PC-9 (cell line): ENCODE results near the gene ZNF776. TPM values are rescaled to one million over a fixed set of nuclear protein-coding genes. Genes with fewer than 3 reads are reported as not detected.

Source experiments
- BruUV-seq: library from RNA; stranded (reverse); fragments of 400-500 nt; replicated peaks from 2 replicates; lab custom pipeline; 2021; lab: Mats Ljungman, UMichigan
- CTCF ChIA-PET: fragments of 300-600 bp; sonication (Branson Sonifier 250); formaldehyde crosslinking; loops from one replicate; lab custom pipeline; 2022; ENCODE audit warnings: antibody characterized with exemption; lab: Charles Lee
- POLR2A ChIA-PET: fragments of 300-600 bp; sonication (Branson Sonifier 250); formaldehyde crosslinking; loops from one replicate; lab custom pipeline; 2022; ENCODE audit warnings: antibody characterized with exemption; ENCODE audit not compliant: unreplicated experiment; lab: Charles Lee
- DNase-seq, 2 experiments: peaks; one replicate each; pipeline versions ENCODE4 v3.0.0 to v3.0.0-alpha.2; 2015 to 2022; ENCODE audit warnings: mixed read lengths in 1 of 2
- H2AFZ ChIP-seq: fragments of 200-600 bp; sonication (generic); 2 replicates; pipeline ENCODE4 v1.8.1; 2017; ENCODE audit warnings: antibody characterized with exemption
- H3F3A ChIP-seq: fragments of 200-600 bp; sonication (generic); 2 replicates; pipeline ENCODE4 v1.8.1; 2017; ENCODE audit warnings: antibody characterized with exemption, mild to moderate bottlenecking, low read depth; ENCODE audit not compliant: insufficient read depth
- H3K27ac ChIP-seq: fragments of 200-600 bp; sonication (generic); 2 replicates; pipeline ENCODE4 v1.6.1; 2016; ENCODE audit warnings: mixed run types
- H3K27me3 ChIP-seq: fragments of 200-600 bp; sonication (generic); 2 replicates; pipeline ENCODE4 v1.6.1; 2016; ENCODE audit warnings: low read depth, mixed run types; ENCODE audit not compliant: insufficient read depth
- H3K36me3 ChIP-seq: fragments of 200-600 bp; sonication (generic); 2 replicates; pipeline ENCODE4 v1.6.1; 2016; ENCODE audit warnings: low read depth, mixed run types
- H3K4me1 ChIP-seq: fragments of 200-600 bp; sonication (generic); replicated peaks from 2 replicates; pipeline ENCODE4 v1.6.1; 2016; ENCODE audit warnings: mixed run types; ENCODE audit not compliant: insufficient read depth
- H3K4me2 ChIP-seq: fragments of 200-600 bp; sonication (generic); 2 replicates; pipeline ENCODE4 v1.6.1; 2017; ENCODE audit warnings: mixed run types
- H3K4me3 ChIP-seq: fragments of 200-600 bp; sonication (generic); 2 replicates; pipeline ENCODE4 v1.6.1; 2016; ENCODE audit warnings: mixed run types
- H3K79me2 ChIP-seq: fragments of 200-600 bp; sonication (generic); 2 replicates; pipeline ENCODE4 v1.6.1; 2017; ENCODE audit warnings: low read depth, mixed run types
- H3K9me2 ChIP-seq: fragments of 200-600 bp; sonication (generic); 2 replicates; pipeline ENCODE4 v1.8.1; 2017; ENCODE audit warnings: mild to moderate bottlenecking; ENCODE audit not compliant: insufficient read depth
- H3K9me3 ChIP-seq: fragments of 200-600 bp; sonication (generic); 2 replicates; pipeline ENCODE4 v1.8.1; 2016; ENCODE audit warnings: low read depth; ENCODE audit not compliant: insufficient read depth
- H4K20me1 ChIP-seq: fragments of 200-600 bp; sonication (generic); 2 replicates; pipeline ENCODE4 v1.8.1; 2017; ENCODE audit not compliant: insufficient read depth
- CTCF ChIP-seq: fragments of 200-600 bp; sonication (generic); conservative IDR thresholded peaks from 2 replicates; pipeline ENCODE4 v1.6.1; 2017; ENCODE audit warnings: mixed run types, antibody characterized with exemption, mild to moderate bottlenecking, moderate library complexity
- EZH2 ChIP-seq: fragments of 200-600 bp; sonication (generic); IDR thresholded peaks from 2 replicates; pipeline ENCODE4 v1.8.0; 2017; ENCODE audit warnings: antibody characterized with exemption, low read depth
- intact Hi-C: fragments of 100-400 bp; cut with micrococcal nuclease; formaldehyde crosslinking; loops from one replicate; pipeline ENCODE4 v1.10.0; 2022; ENCODE audit not compliant: unreplicated experiment
- total RNA-seq: library from RNA; stranded (reverse); gene quantifications from 2 replicates; pipeline ENCODE4 v1.2.3, GENCODE V29; 2021

The ZNF776 gene
- total RNA-seq, 1 experiment from 2014 or later: 16.9 TPM

GRCh38 chr19:57708641-57709361 is 37.8 kb upstream of the ZNF776 start, which contains the start of gene ZNF154:
Gene ZNF154 (minus strand): TSS chr19:57709204. CDS start chr19:57708971, 233 bp downstream.
- BruUV-seq: no TSS peak
- Histone ChIP-seq H2AFZ (no peak within 1 kb of the TSS), H3K4me2 (no peak within 1 kb of the TSS), H3K27ac (no peak within 1 kb of the TSS), H3K4me3 (no peak within 1 kb of the TSS), H3K27me3 (no peaks in the 10 kb centered on the region), H3K79me2 (no peaks in the 10 kb centered on the region), H3K9me2 (no peaks in the 10 kb centered on the region), H3F3A (no peaks in the 10 kb centered on the region), H3K9me3 (no peaks in the 10 kb centered on the region), H3K36me3 (no peaks in the 10 kb centered on the region), H3K4me1 (no peaks in the 10 kb centered on the region), H4K20me1 (no peaks in the 10 kb centered on the region)
- DNase-seq: no peak
- no peak for TF ChIP-seq CTCF
- no peak for TF ChIP-seq EZH2
- POLR2A ChIA-PET: interaction anchor here (0.6 kb wide), 1 partner anchor 27 kb away, joined by 3 read pairs; the partner anchor contains the start of gene ZNF551
- intact Hi-C loops: no loop called here
- CTCF ChIA-PET: no interaction called here

- Histone ChIP-seq H2AFZ (no peak overlapping the region), H3K4me3 (no peak overlapping the region), H3K4me2 (no peak overlapping the region), H3K4me1 (no peaks in the 10 kb centered on the region), H4K20me1 (no peaks in the 10 kb centered on the region), H3K27me3 (no peaks in the 10 kb centered on the region), H3K27ac (no peak overlapping the region), H3K9me2 (no peaks in the 10 kb centered on the region), H3K79me2 (no peaks in the 10 kb centered on the region), H3K36me3 (no peaks in the 10 kb centered on the region), H3F3A (no peaks in the 10 kb centered on the region), H3K9me3 (no peaks in the 10 kb centered on the region)
- CTCF ChIA-PET: no interaction called here
- TF ChIP-seq CTCF (no peak), EZH2 (no peak)
- intact Hi-C loops: no loop called here
- BruUV-seq: no TSS peak
- no peak for DNase-seq
- POLR2A ChIA-PET: no interaction called here
Measured at GRCh38 chr19:57709616-57710015, 37.0 kb upstream of the ZNF776 start.

GRCh38 chr19:57712222-57712621 is 34.4 kb upstream of the ZNF776 start:
- no peak overlapping the region for H3K27ac ChIP-seq
- H3K27me3 ChIP-seq: no peaks in the 10 kb centered on the region
- no peaks in the 10 kb centered on the region for H3K79me2 ChIP-seq
- H3K9me3 ChIP-seq: no peaks in the 10 kb centered on the region
- no peak overlapping the region for H3K4me2 ChIP-seq
- DNase-seq: no peak
- H4K20me1 ChIP-seq: no peaks in the 10 kb centered on the region
- ChIA-PET POLR2A (no interaction called here), CTCF (no interaction called here)
- H3K4me3 ChIP-seq: no peak overlapping the region
- H3K9me2 ChIP-seq: no peaks in the 10 kb centered on the region
- H3K36me3 ChIP-seq: no peaks in the 10 kb centered on the region
- BruUV-seq: no TSS peak
- H2AFZ ChIP-seq: no peak overlapping the region
- TF ChIP-seq CTCF (no peak), EZH2 (no peak)
- no peaks in the 10 kb centered on the region for H3F3A ChIP-seq
- intact Hi-C loops: no loop called here
- no peaks in the 10 kb centered on the region for H3K4me1 ChIP-seq
